ENCODE results near the gene SET. TPM values are rescaled to one million over a fixed set of nuclear protein-coding genes. Genes with fewer than 3 reads are reported as not detected.
"Not testable (repeated sequence)": the region's sequence is repeated elsewhere in the genome, so short reads cannot be mapped to it uniquely, and the experiment has no call there.

Gene SET
- total and polyA plus RNA-seq, 4 donors, result 98.5 to 195 (median 178) TPM

GRCh38 chr9:128684065-128684324 lies 5.0 kb upstream of the SET start:
- no peak for DNase-seq
- intact Hi-C loops (cut with DNase I), result no loop called here
- Histone ChIP-seq H3K9me3 (ENCODE audit: control insufficient read depth, low read length) (no peaks in the 10 kb centered on the region), H3K27ac (ENCODE audit: low read depth in 1 of 2, low read length in 2 of 2) (no peak overlapping the region), H3K27me3 (ENCODE audit: control insufficient read depth in 1 of 2, insufficient read depth in 2 of 2, low read length in 1 of 2) (no peaks in the 10 kb centered on the region), H3K36me3 (ENCODE audit: control insufficient read depth in 1 of 2, insufficient read depth in 2 of 2, low read length in 1 of 2) (no peaks in the 10 kb centered on the region), H3K4me1 (ENCODE audit: control insufficient read depth in 1 of 2, insufficient read depth in 2 of 2, low read length in 2 of 2) (no peaks in the 10 kb centered on the region), H3K4me3 (ENCODE audit: low read length in 2 of 2) (peak overlapping the region; percentile 1 to 40)
- no peak for ATAC-seq (ENCODE audit: low FRiP score)
- 0 to 1% methylated on average over 3 of the region's 3 CpGs for WGBS, 2 donors

- DNase-seq (peak; percentile 86 to 88), ATAC-seq (ENCODE audit: low FRiP score) (peak; percentile 64)
- WGBS, 2 donors, result 11 to 12% methylated on average over 15 of the region's 15 CpGs
- intact Hi-C loops (cut with DNase I), result loop anchor here (5.0 kb wide), 1 partner anchor 47 kb away; no protein-coding TSS in a partner anchor
- no peaks in the 10 kb centered on the region for H3K27me3 ChIP-seq (ENCODE audit: control insufficient read depth in 1 of 2, insufficient read depth in 2 of 2, low read length in 1 of 2)
- peak overlapping the region in 1 of 2 donors; percentile 40 for H3K4me3 ChIP-seq (ENCODE audit: low read length in 2 of 2)
- no peak overlapping the region for H3K27ac ChIP-seq (ENCODE audit: low read depth in 1 of 2, low read length in 2 of 2)
- no peaks in the 10 kb centered on the region for H3K4me1 ChIP-seq (ENCODE audit: control insufficient read depth in 1 of 2, insufficient read depth in 2 of 2, low read length in 2 of 2)
- no peaks in the 10 kb centered on the region for H3K36me3 ChIP-seq (ENCODE audit: control insufficient read depth in 1 of 2, insufficient read depth in 2 of 2, low read length in 1 of 2)
- H3K9me3 ChIP-seq (ENCODE audit: control insufficient read depth, low read length), result no peaks in the 10 kb centered on the region
Observed at GRCh38 chr9:128684325-128685199, 4.5 kb upstream of the SET start.

- 85 to 87% methylated on average over 17 of the region's 17 CpGs for WGBS, 2 donors
- intact Hi-C loops (cut with DNase I), result loop anchor here (5.0 kb wide), 1 partner anchor 49 kb away; no protein-coding TSS in a partner anchor
- Histone ChIP-seq H3K27ac (ENCODE audit: low read depth in 1 of 2, low read length in 2 of 2) (no peak overlapping the region), H3K9me3 (ENCODE audit: control insufficient read depth, low read length) (no peaks in the 10 kb centered on the region), H3K4me1 (ENCODE audit: control insufficient read depth in 1 of 2, insufficient read depth in 2 of 2, low read length in 2 of 2) (no peaks in the 10 kb centered on the region), H3K27me3 (ENCODE audit: control insufficient read depth in 1 of 2, insufficient read depth in 2 of 2, low read length in 1 of 2) (no peaks in the 10 kb centered on the region), H3K36me3 (ENCODE audit: control insufficient read depth in 1 of 2, insufficient read depth in 2 of 2, low read length in 1 of 2) (no peaks in the 10 kb centered on the region), H3K4me3 (ENCODE audit: low read length in 2 of 2) (no peak overlapping the region)
- ATAC-seq (ENCODE audit: low FRiP score), result no peak
- DNase-seq, result peak in 1 of 2 donors; percentile 55
Observed at GRCh38 chr9:128685636-128686489, 3.2 kb upstream of the SET start.

GRCh38 chr9:128687453-128687852 lies 1.6 kb upstream of the SET start:
- ATAC-seq (ENCODE audit: low FRiP score) (no peak), DNase-seq (no peak)
- no peaks in the 10 kb centered on the region for H3K27me3 ChIP-seq (ENCODE audit: control insufficient read depth in 1 of 2, insufficient read depth in 2 of 2, low read length in 1 of 2)
- WGBS, 2 donors, result 96 to 97% methylated on average over 4 of the region's 4 CpGs
- no peak overlapping the region for H3K4me3 ChIP-seq (ENCODE audit: low read length in 2 of 2)
- H3K36me3 ChIP-seq (ENCODE audit: control insufficient read depth in 1 of 2, insufficient read depth in 2 of 2, low read length in 1 of 2), result no peaks in the 10 kb centered on the region
- no peaks in the 10 kb centered on the region for H3K4me1 ChIP-seq (ENCODE audit: control insufficient read depth in 1 of 2, insufficient read depth in 2 of 2, low read length in 2 of 2)
- H3K27ac ChIP-seq (ENCODE audit: low read depth in 1 of 2, low read length in 2 of 2), result no peak overlapping the region
- intact Hi-C loops (cut with DNase I), result loop anchor here (5.0 kb wide), 1 partner anchor 50 kb away; no protein-coding TSS in a partner anchor
- H3K9me3 ChIP-seq (ENCODE audit: control insufficient read depth, low read length), result no peaks in the 10 kb centered on the region

- intact Hi-C loops (cut with DNase I), result loop anchor here (2.0 to 5.0 kb wide), 2 partner anchors 33 to 52 kb away; partner anchors contain the start of gene DYNC2I2 (in 1 of the 2)
- no peaks in the 10 kb centered on the region for H3K27me3 ChIP-seq (ENCODE audit: control insufficient read depth in 1 of 2, insufficient read depth in 2 of 2, low read length in 1 of 2)
- peak overlapping the region; percentile 89 to 98 for H3K4me3 ChIP-seq (ENCODE audit: low read length in 2 of 2)
- 0 to 1% methylated on average over 1 to 79 of the region's 80 CpGs for WGBS, 2 donors
- H3K9me3 ChIP-seq (ENCODE audit: control insufficient read depth, low read length), result no peaks in the 10 kb centered on the region
- peak overlapping the region; percentile 67 to 77 for H3K27ac ChIP-seq (ENCODE audit: low read depth in 1 of 2, low read length in 2 of 2)
- peak; percentile 76 to 88 for DNase-seq
- no peaks in the 10 kb centered on the region for H3K36me3 ChIP-seq (ENCODE audit: control insufficient read depth in 1 of 2, insufficient read depth in 2 of 2, low read length in 1 of 2)
- peak; percentile 5 for ATAC-seq (ENCODE audit: low FRiP score)
- no peaks in the 10 kb centered on the region for H3K4me1 ChIP-seq (ENCODE audit: control insufficient read depth in 1 of 2, insufficient read depth in 2 of 2, low read length in 2 of 2)
Observed at GRCh38 chr9:128689293-128689774, 312 bp downstream of the SET start.

- no peak for ATAC-seq (ENCODE audit: low FRiP score)
- H3K4me3 ChIP-seq (ENCODE audit: low read length in 2 of 2), result peak overlapping the region; percentile 89 to 98
- no peaks in the 10 kb centered on the region for H3K9me3 ChIP-seq (ENCODE audit: control insufficient read depth, low read length)
- WGBS, 2 donors, result 1 to 2% methylated on average over 53 to 83 of the region's 83 CpGs
- peak; percentile 51 to 82 for DNase-seq
- H3K36me3 ChIP-seq (ENCODE audit: control insufficient read depth in 1 of 2, insufficient read depth in 2 of 2, low read length in 1 of 2), result no peaks in the 10 kb centered on the region
- intact Hi-C loops (cut with DNase I), result loop anchor here (2.0 to 5.0 kb wide), 2 partner anchors 33 to 53 kb away; partner anchors contain the start of gene DYNC2I2 (in 1 of the 2)
- H3K4me1 ChIP-seq (ENCODE audit: control insufficient read depth in 1 of 2, insufficient read depth in 2 of 2, low read length in 2 of 2), result no peaks in the 10 kb centered on the region
- no peaks in the 10 kb centered on the region for H3K27me3 ChIP-seq (ENCODE audit: control insufficient read depth in 1 of 2, insufficient read depth in 2 of 2, low read length in 1 of 2)
- H3K27ac ChIP-seq (ENCODE audit: low read depth in 1 of 2, low read length in 2 of 2), result peak overlapping the region in 1 of 2 donors; percentile 67
Observed at GRCh38 chr9:128689820-128690683, 1.0 kb downstream of the SET start.

- H3K4me3 ChIP-seq (ENCODE audit: low read length in 2 of 2), result peak overlapping the region; percentile 89 to 98
- no peaks in the 10 kb centered on the region for H3K9me3 ChIP-seq (ENCODE audit: control insufficient read depth, low read length)
- ATAC-seq (ENCODE audit: low FRiP score) (no peak), DNase-seq (no peak)
- 19 to 24% methylated on average over 5 of the region's 5 CpGs for WGBS, 2 donors
- no peaks in the 10 kb centered on the region for H3K36me3 ChIP-seq (ENCODE audit: control insufficient read depth in 1 of 2, insufficient read depth in 2 of 2, low read length in 1 of 2)
- no peaks in the 10 kb centered on the region for H3K4me1 ChIP-seq (ENCODE audit: control insufficient read depth in 1 of 2, insufficient read depth in 2 of 2, low read length in 2 of 2)
- H3K27me3 ChIP-seq (ENCODE audit: control insufficient read depth in 1 of 2, insufficient read depth in 2 of 2, low read length in 1 of 2), result no peaks in the 10 kb centered on the region
- intact Hi-C loops (cut with DNase I), result no loop called here
- H3K27ac ChIP-seq (ENCODE audit: low read depth in 1 of 2, low read length in 2 of 2), result no peak overlapping the region
Observed at GRCh38 chr9:128690684-128691034, 1.6 kb downstream of the SET start.

GRCh38 chr9:128693738-128694137 lies 4.7 kb downstream of the SET start:
- H3K9me3 ChIP-seq (ENCODE audit: control insufficient read depth, low read length); H3K4me3 ChIP-seq (ENCODE audit: low read length in 2 of 2); DNase-seq; H3K27ac ChIP-seq (ENCODE audit: low read depth in 1 of 2, low read length in 2 of 2); H3K27me3 ChIP-seq (ENCODE audit: control insufficient read depth in 1 of 2, insufficient read depth in 2 of 2, low read length in 1 of 2); H3K36me3 ChIP-seq (ENCODE audit: control insufficient read depth in 1 of 2, insufficient read depth in 2 of 2, low read length in 1 of 2); intact Hi-C loops (cut with DNase I); H3K4me1 ChIP-seq (ENCODE audit: control insufficient read depth in 1 of 2, insufficient read depth in 2 of 2, low read length in 2 of 2); ATAC-seq (ENCODE audit: low FRiP score): not testable (repeated sequence)
- 78 to 82% methylated on average over 3 of the region's 3 CpGs for WGBS, 2 donors
